GM23338 (cell line): ENCODE measurements around the gene EGLN2.

ENCODE experiments used
- CREB1 ChIP-seq: fragments of 250-450 bp; sonication (Bioruptor Pico); IDR thresholded peaks from 2 replicates; pipeline ENCODE4 v1.5.0; 2020; ENCODE audit warnings: low read depth, mild to moderate bottlenecking, moderate library complexity
- EZH2 ChIP-seq: fragments of 200-600 bp; sonication (generic); IDR thresholded peaks from one replicate; pipeline ENCODE4 v1.8.0; 2017; ENCODE audit warnings: antibody characterized with exemption, mild to moderate bottlenecking, low read depth; ENCODE audit not compliant: unreplicated experiment
- EZH2phosphoT487 ChIP-seq: fragments of 200-600 bp; sonication (generic); IDR thresholded peaks from one replicate; pipeline ENCODE4 v1.8.1; 2018; ENCODE audit warnings: antibody characterized with exemption; ENCODE audit not compliant: unreplicated experiment
- NANOG ChIP-seq: IDR thresholded peaks from 2 replicates; pipeline ENCODE4 v1.6.1; 2016; ENCODE audit warnings: antibody characterized with exemption, borderline replicate concordance
- POLR2AphosphoS5 ChIP-seq: IDR thresholded peaks from 2 replicates; pipeline ENCODE4 v1.6.1; 2016; ENCODE audit warnings: antibody characterized with exemption, low read depth
- TF ChIP-seq, protein P1 (sequence below), 2 experiments: fragments of 200-600 bp in 1 of 2; sonication (generic) in 1 of 2; conservative IDR thresholded peaks; 2 replicates each; pipeline versions ENCODE4 v1.5.1 to v1.6.1; 2016 to 2017; ENCODE audit warnings: antibody characterized with exemption in 2 of 2, low read depth in 2 of 2, mild to moderate bottlenecking in 2 of 2, moderate library complexity in 1 of 2
- TF ChIP-seq, protein P2 (sequence below): IDR thresholded peaks from one replicate; pipeline ENCODE4 v1.6.1; 2018; ENCODE audit warnings: antibody characterized with exemption; ENCODE audit not compliant: unreplicated experiment

DNA sequence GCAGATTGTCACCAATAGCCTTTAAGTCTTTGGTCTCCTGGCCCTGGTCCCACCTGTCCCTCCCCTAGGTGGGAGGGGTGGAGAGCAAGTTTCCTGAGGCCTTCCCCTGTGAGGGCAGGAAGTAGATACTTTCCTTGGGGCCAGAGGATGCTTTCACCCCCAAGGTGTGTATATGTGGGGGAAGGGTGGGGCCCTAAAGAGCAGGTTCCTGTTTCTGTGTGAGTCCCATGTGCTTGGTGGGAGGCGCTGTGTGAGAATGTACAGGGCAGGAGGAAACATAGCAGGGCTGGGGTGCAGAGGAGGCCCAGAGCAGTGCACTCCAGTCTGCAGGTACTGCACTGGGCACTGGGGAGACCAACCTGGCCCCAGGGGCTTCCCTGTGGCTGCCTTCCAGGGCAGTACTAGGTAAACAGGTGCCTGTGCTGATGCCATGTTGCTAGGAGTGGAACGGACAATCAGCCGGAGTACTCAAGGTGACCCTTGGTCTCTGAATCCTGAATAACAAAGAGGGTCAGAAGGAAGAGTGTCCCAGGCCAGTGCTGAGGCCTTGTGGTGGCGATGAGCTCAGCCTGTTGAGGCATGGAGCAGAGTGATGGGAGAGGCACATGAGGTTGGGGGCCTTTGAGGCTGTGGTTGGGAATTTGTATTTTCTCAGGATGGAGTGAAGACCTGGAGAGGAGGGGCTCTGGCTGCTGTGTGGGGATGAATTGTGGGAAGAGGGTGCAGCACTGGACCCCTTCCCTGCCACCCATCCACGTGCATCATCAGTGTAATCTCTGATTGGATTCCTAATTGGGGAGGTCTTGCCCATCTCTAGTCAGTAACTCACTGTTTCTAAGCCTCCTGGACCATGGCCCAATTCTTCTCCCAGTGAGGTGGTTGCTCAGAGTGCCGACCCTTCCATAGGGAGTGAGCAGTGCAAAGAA lies 5.1 kb downstream of the EGLN2 start:
- TF ChIP-seq, protein P1, sequence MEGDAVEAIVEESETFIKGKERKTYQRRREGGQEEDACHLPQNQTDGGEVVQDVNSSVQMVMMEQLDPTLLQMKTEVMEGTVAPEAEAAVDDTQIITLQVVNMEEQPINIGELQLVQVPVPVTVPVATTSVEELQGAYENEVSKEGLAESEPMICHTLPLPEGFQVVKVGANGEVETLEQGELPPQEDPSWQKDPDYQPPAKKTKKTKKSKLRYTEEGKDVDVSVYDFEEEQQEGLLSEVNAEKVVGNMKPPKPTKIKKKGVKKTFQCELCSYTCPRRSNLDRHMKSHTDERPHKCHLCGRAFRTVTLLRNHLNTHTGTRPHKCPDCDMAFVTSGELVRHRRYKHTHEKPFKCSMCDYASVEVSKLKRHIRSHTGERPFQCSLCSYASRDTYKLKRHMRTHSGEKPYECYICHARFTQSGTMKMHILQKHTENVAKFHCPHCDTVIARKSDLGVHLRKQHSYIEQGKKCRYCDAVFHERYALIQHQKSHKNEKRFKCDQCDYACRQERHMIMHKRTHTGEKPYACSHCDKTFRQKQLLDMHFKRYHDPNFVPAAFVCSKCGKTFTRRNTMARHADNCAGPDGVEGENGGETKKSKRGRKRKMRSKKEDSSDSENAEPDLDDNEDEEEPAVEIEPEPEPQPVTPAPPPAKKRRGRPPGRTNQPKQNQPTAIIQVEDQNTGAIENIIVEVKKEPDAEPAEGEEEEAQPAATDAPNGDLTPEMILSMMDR (conservative IDR thresholded peaks at IDR 0.05; ENCODE audit: low read depth in 2 of 2): no peak
- no peak for TF ChIP-seq CREB1 (CRISPR knock-in tag)
- no peak for TF ChIP-seq POLR2AphosphoS5
- TF ChIP-seq, protein P2, sequence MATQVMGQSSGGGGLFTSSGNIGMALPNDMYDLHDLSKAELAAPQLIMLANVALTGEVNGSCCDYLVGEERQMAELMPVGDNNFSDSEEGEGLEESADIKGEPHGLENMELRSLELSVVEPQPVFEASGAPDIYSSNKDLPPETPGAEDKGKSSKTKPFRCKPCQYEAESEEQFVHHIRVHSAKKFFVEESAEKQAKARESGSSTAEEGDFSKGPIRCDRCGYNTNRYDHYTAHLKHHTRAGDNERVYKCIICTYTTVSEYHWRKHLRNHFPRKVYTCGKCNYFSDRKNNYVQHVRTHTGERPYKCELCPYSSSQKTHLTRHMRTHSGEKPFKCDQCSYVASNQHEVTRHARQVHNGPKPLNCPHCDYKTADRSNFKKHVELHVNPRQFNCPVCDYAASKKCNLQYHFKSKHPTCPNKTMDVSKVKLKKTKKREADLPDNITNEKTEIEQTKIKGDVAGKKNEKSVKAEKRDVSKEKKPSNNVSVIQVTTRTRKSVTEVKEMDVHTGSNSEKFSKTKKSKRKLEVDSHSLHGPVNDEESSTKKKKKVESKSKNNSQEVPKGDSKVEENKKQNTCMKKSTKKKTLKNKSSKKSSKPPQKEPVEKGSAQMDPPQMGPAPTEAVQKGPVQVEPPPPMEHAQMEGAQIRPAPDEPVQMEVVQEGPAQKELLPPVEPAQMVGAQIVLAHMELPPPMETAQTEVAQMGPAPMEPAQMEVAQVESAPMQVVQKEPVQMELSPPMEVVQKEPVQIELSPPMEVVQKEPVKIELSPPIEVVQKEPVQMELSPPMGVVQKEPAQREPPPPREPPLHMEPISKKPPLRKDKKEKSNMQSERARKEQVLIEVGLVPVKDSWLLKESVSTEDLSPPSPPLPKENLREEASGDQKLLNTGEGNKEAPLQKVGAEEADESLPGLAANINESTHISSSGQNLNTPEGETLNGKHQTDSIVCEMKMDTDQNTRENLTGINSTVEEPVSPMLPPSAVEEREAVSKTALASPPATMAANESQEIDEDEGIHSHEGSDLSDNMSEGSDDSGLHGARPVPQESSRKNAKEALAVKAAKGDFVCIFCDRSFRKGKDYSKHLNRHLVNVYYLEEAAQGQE: no peak
- no peak for TF ChIP-seq EZH2
- no peak for TF ChIP-seq EZH2phosphoT487
- TF ChIP-seq NANOG: no peak
